Measurements from ENCODE around the gene SEMA4D. TPM values are rescaled to one million over a fixed set of nuclear protein-coding genes. Genes with fewer than 3 reads are reported as not detected.

Gene SEMA4D
- total and polyA plus RNA-seq, 2 of the 13 experiments (the other 11 are each of a cell fraction or from before 2014, with no cell fraction given), result 0.13 to 0.16 TPM

- TF ChIP-seq TCF12 (IDR thresholded peaks at IDR 0.05) (no peak), TCF12 (CRISPR knock-in tag; IDR thresholded peaks at IDR 0.05) (0 out of 2 replicates have a peak, but pooled peaks have one; percentile 59), PTBP1 (IDR thresholded peaks at IDR 0.05; ENCODE audit: low read depth, low read length, poor library complexity, severe bottlenecking) (no peak), SIX1 (CRISPR knock-in tag; IDR thresholded peaks at IDR 0.05; ENCODE audit: borderline replicate concordance) (peak; percentile 23; the same call in 1 of the 2 replicates), ZNF83 (CRISPR knock-in tag; IDR thresholded peaks at IDR 0.05; ENCODE audit: borderline replicate concordance) (no peak), PAWR (CRISPR knock-in tag; IDR thresholded peaks at IDR 0.05; ENCODE audit: borderline replicate concordance) (no peak), FOXK2 (IDR thresholded peaks at IDR 0.05) (no peak), ZBTB2 (CRISPR knock-in tag; IDR thresholded peaks at IDR 0.05; ENCODE audit: low read depth) (no peak; the same call in none of the 2 replicates), ARID4A (CRISPR knock-in tag; IDR thresholded peaks at IDR 0.05; ENCODE audit: borderline replicate concordance) (peak; percentile 98), MZF1 (CRISPR knock-in tag; IDR thresholded peaks at IDR 0.05; ENCODE audit: borderline replicate concordance) (no peak), POGK (CRISPR knock-in tag; conservative IDR thresholded peaks at IDR 0.05) (peak; percentile 98), ZHX1 (CRISPR knock-in tag; IDR thresholded peaks at IDR 0.05; ENCODE audit: low read depth) (peak; percentile 85; the same call in 1 of the 2 replicates), NFE2 (CRISPR knock-in tag; IDR thresholded peaks at IDR 0.05) (peak; percentile 36; the same call in 1 of the 2 replicates), ZNF451 (CRISPR knock-in tag; IDR thresholded peaks at IDR 0.05) (peak; percentile 77)
These were observed 179.5 kb downstream of the SEMA4D start, which contains the start of gene SECISBP2 (continued) for GRCh38 chr9:89318123-89319014.
